H1 (cell line): ENCODE results near the gene SOD2. TPM values are rescaled to one million over a fixed set of nuclear protein-coding genes. Genes with fewer than 3 reads are reported as not detected.
"Not testable (repeated sequence)": the region's sequence is repeated elsewhere in the genome, so short reads cannot be mapped to it uniquely, and the experiment has no call there.

Experiments used
- CTCF ChIA-PET: fragments of 300-600 bp; sonication (Branson Sonifier 250); formaldehyde crosslinking; loops from one replicate; lab custom pipeline; 2021; ENCODE audit not compliant: partially characterized antibody; lab: Charles Lee
- POLR2A ChIA-PET: fragments of 300-600 bp; sonication (Branson Sonifier 250); formaldehyde crosslinking; loops from one replicate; lab custom pipeline; 2021; ENCODE audit warnings: inconsistent platforms; ENCODE audit not compliant: partially characterized antibody; lab: Charles Lee
- DNase-seq, 2 experiments: peaks; one replicate each; pipeline versions ENCODE4 v3.0.0 to v3.0.0-alpha.2; 2010 to 2022; ENCODE audit warnings: low spot score in 2 of 2, low read depth in 1 of 2, mixed read lengths in 1 of 2
- FAIRE-seq: peaks from 2 replicates; lab custom pipeline; 2011; peaks lifted over from hg19 to GRCh38; lab: Jason Lieb, UNC
- H2AFZ ChIP-seq: 2 replicates; pipeline ENCODE4 v1.8.1; 2012; ENCODE audit warnings: low read length, inconsistent platforms
- H2AK5ac ChIP-seq: 2 replicates; pipeline ENCODE4 v1.6.1; 2013; ENCODE audit warnings: low read depth, low read length
- H2BK120ac ChIP-seq: replicated peaks from 2 replicates; pipeline ENCODE3; 2013; ENCODE audit warnings: low read depth, low read length, inconsistent platforms
- H2BK12ac ChIP-seq: 2 replicates; pipeline ENCODE4 v1.6.1; 2013; ENCODE audit warnings: low read depth, low read length
- H2BK15ac ChIP-seq: 2 replicates; pipeline ENCODE4 v1.6.1; 2013; ENCODE audit warnings: low read length
- H2BK20ac ChIP-seq: 2 replicates; pipeline ENCODE4 v1.6.1; 2013; ENCODE audit warnings: low read length
- H2BK5ac ChIP-seq: 2 replicates; pipeline ENCODE4 v1.6.1; 2013; ENCODE audit warnings: low read depth, low read length
- H3K14ac ChIP-seq: 2 replicates; pipeline ENCODE4 v1.6.1; 2013; ENCODE audit warnings: inconsistent platforms; ENCODE audit not compliant: insufficient read length
- H3K18ac ChIP-seq: 2 replicates; pipeline ENCODE4 v1.6.1; 2013; ENCODE audit warnings: low read length; ENCODE audit errors: extremely low read depth
- H3K23ac ChIP-seq: 2 replicates; pipeline ENCODE4 v1.6.1; 2013; ENCODE audit warnings: inconsistent platforms; ENCODE audit not compliant: insufficient read length
- H3K23me2 ChIP-seq: 2 replicates; pipeline ENCODE4 v1.6.1; 2013; ENCODE audit warnings: low read depth, low read length
- H3K27ac ChIP-seq: 2 replicates; pipeline ENCODE4 v1.6.1; 2011; ENCODE audit warnings: low read depth, low read length, inconsistent platforms
- H3K27me3 ChIP-seq, 4 experiments: replicated peaks in 1 of 4; 1 replicate in 1 of 4; 2 replicates in 3 of 4; pipeline versions ENCODE4 v1.6.1 to v1.8.1; 2011 to 2013; ENCODE audit warnings: low read length in 3 of 4, mild to moderate bottlenecking in 3 of 4, inconsistent platforms in 2 of 4, mixed read lengths in 2 of 4, moderate library complexity in 1 of 4; ENCODE audit not compliant: control insufficient read depth in 3 of 4, insufficient read depth in 3 of 4; ENCODE audit errors: extremely low read depth in 1 of 4
- H3K36me3 ChIP-seq, 4 experiments: 2 replicates each; pipeline versions ENCODE4 v1.6.1 to v1.8.1; 2011 to 2013; ENCODE audit warnings: mild to moderate bottlenecking in 4 of 4, low read length in 3 of 4, moderate library complexity in 2 of 4, control low read depth in 1 of 4, inconsistent platforms in 1 of 4; ENCODE audit not compliant: insufficient read depth in 4 of 4, control insufficient read depth in 2 of 4
- H3K4ac ChIP-seq: replicated peaks from 2 replicates; pipeline ENCODE3; 2013; ENCODE audit warnings: low read length, low read depth, mixed read lengths, inconsistent platforms; ENCODE audit not compliant: insufficient read length
- H3K4me1 ChIP-seq, 4 experiments: replicated peaks in 1 of 4; 1 replicate in 1 of 4; 2 replicates in 3 of 4; pipeline versions ENCODE4 v1.6.1 to v1.8.1; 2011 to 2013; ENCODE audit warnings: low read length in 3 of 4, inconsistent platforms in 2 of 4, mixed read lengths in 1 of 4; ENCODE audit not compliant: insufficient read depth in 4 of 4, control insufficient read depth in 3 of 4
- H3K4me2 ChIP-seq, 2 experiments: 2 replicates each; pipeline versions ENCODE4 v1.6.1 to v1.8.1; 2011 to 2013; ENCODE audit warnings: low read depth in 2 of 2, low read length in 2 of 2, control low read depth in 1 of 2, inconsistent platforms in 1 of 2, mild to moderate bottlenecking in 1 of 2; ENCODE audit not compliant: insufficient read depth in 1 of 2
- H3K4me3 ChIP-seq, 4 experiments: fragments of 200-600, 300-600 bp in 1 of 4; sonication (generic), shearing (Covaris generic), sonication (Bioruptor Twin) in 1 of 4; 2 replicates each; pipeline versions ENCODE4 v1.5.1 to v1.8.1; 2011 to 2016; ENCODE audit warnings: low read length in 4 of 4, low read depth in 3 of 4, control low read depth in 2 of 4, inconsistent platforms in 2 of 4, mild to moderate bottlenecking in 2 of 4, mixed read lengths in 1 of 4, moderate library complexity in 1 of 4; ENCODE audit not compliant: insufficient read depth in 2 of 4; ENCODE audit errors: extremely low read depth in 1 of 4
- H3K56ac ChIP-seq: replicated peaks from 2 replicates; pipeline ENCODE3; 2013; ENCODE audit warnings: low read depth, mild to moderate bottlenecking, mixed read lengths, low read length, inconsistent platforms; ENCODE audit not compliant: insufficient read length
- H3K79me1 ChIP-seq: 2 replicates; pipeline ENCODE4 v1.6.1; 2013; ENCODE audit warnings: low read depth, low read length, control low read depth
- H3K79me2 ChIP-seq, 2 experiments: 2 replicates each; pipeline versions ENCODE4 v1.6.1 to v1.8.1; 2012 to 2013; ENCODE audit warnings: low read length in 2 of 2, mild to moderate bottlenecking in 2 of 2, inconsistent platforms in 1 of 2; ENCODE audit not compliant: insufficient read depth in 2 of 2, control insufficient read depth in 1 of 2
- H3K9ac ChIP-seq, 4 experiments: replicated peaks in 1 of 4; 1 replicate in 1 of 4; 2 replicates in 3 of 4; pipeline versions ENCODE4 v1.6.1 to v1.8.1; 2011 to 2013; ENCODE audit warnings: low read depth in 3 of 4, low read length in 3 of 4, control low read depth in 2 of 4, mild to moderate bottlenecking in 2 of 4, moderate library complexity in 2 of 4, inconsistent platforms in 1 of 4; ENCODE audit errors: extremely low read depth in 1 of 4
- H3K9me3 ChIP-seq, 2 experiments: 2 replicates each; pipeline versions ENCODE4 v1.6.1 to v1.8.1; 2012 to 2013; ENCODE audit warnings: mild to moderate bottlenecking in 2 of 2, moderate library complexity in 2 of 2, control low read depth in 1 of 2, inconsistent platforms in 1 of 2, low read depth in 1 of 2, low read length in 1 of 2, mixed read lengths in 1 of 2; ENCODE audit not compliant: insufficient read depth in 2 of 2
- H4K20me1 ChIP-seq, 2 experiments: replicated peaks in 1 of 2; 2 replicates each; pipeline versions ENCODE3 to v1.8.1; 2011 to 2013; ENCODE audit warnings: inconsistent platforms in 2 of 2, low read length in 2 of 2, mild to moderate bottlenecking in 1 of 2; ENCODE audit not compliant: insufficient read depth in 2 of 2, control insufficient read depth in 1 of 2
- H4K5ac ChIP-seq: 2 replicates; pipeline ENCODE4 v1.6.1; 2013; ENCODE audit warnings: low read length, low read depth, mixed read lengths, inconsistent platforms; ENCODE audit not compliant: insufficient read length
- H4K8ac ChIP-seq: 2 replicates; pipeline ENCODE4 v1.8.0; 2013; ENCODE audit warnings: mild to moderate bottlenecking, moderate library complexity, low read length, inconsistent platforms; ENCODE audit not compliant: insufficient read depth; ENCODE audit errors: extremely low read depth
- H4K91ac ChIP-seq: replicated peaks from 2 replicates; pipeline ENCODE3; 2013; ENCODE audit warnings: low read length, mixed read lengths, inconsistent platforms; ENCODE audit not compliant: insufficient read length
- WGBS, 2 experiments: shearing (Covaris generic) in 1 of 2; methylation state at CpG; one replicate each; pipeline versions ENCODE4 v1.1.6 to v1.1.7; 2013 to 2015; ENCODE audit warnings: low lambda C conversion rate in 2 of 2, mixed read lengths in 2 of 2, inconsistent platforms in 1 of 2, low coverage in 1 of 2, missing lambda C conversion rate in 1 of 2; ENCODE audit not compliant: insufficient replicate concordance in 2 of 2, insufficient coverage in 1 of 2, insufficient read length in 1 of 2; ENCODE audit errors: extremely low coverage in 1 of 2, missing lambda C conversion rate in 1 of 2; 5-methylcytosine and 5-hydroxymethylcytosine counted together
- polyA plus RNA-seq, 7 experiments: library from polyadenylated mRNA; depleted of rRNA in 3 of 7; stranded (reverse) in 5 of 7; unstranded in 2 of 7; fragments of >200 nt in 5 of 7; fragments of 200-250 nt in 2 of 7; gene quantifications; 1 replicate in 5 of 7; 2 replicates in 1 of 7; 4 replicates in 1 of 7; pipeline versions ENCODE4 v1.2.1 to v1.2.3, GENCODE V29; 2011 to 2013; ENCODE audit warnings: missing spikeins in 2 of 7, mixed read lengths in 2 of 7
- total RNA-seq: library from RNA; stranded (reverse); fragmentation: NEBNext Ultra II Directional; extraction: Animal tissue kit (Norgen Biotek cat#: 25700); gene quantifications from 2 replicates; pipeline ENCODE4 v1.2.1, GENCODE V29; 2021

Gene SOD2
- total and polyA plus RNA-seq, 2 of the 8 experiments (the other 6 are each of a cell fraction or from before 2014, with no cell fraction given): 31.1 to 88.7 TPM

GRCh38 chr6:159721981-159722380 lies 28.9 kb upstream of the SOD2 start:
- not testable (repeated sequence) for H2AK5ac ChIP-seq, H2BK15ac ChIP-seq, H3K4me1 ChIP-seq, H3K4ac ChIP-seq, H2AFZ ChIP-seq, H3K56ac ChIP-seq, H4K8ac ChIP-seq, H4K5ac ChIP-seq, H3K27me3 ChIP-seq, H4K91ac ChIP-seq, H3K9me3 ChIP-seq, H4K20me1 ChIP-seq, H3K36me3 ChIP-seq, H2BK5ac ChIP-seq, H3K23ac ChIP-seq, H3K14ac ChIP-seq, FAIRE-seq, H3K23me2 ChIP-seq, H3K4me3 ChIP-seq, H2BK120ac ChIP-seq, H3K18ac ChIP-seq, DNase-seq, H3K9ac ChIP-seq, H3K27ac ChIP-seq, H3K79me1 ChIP-seq, H2BK20ac ChIP-seq, H2BK12ac ChIP-seq, H3K4me2 ChIP-seq
- 100% methylated on average over 3 of the region's 3 CpGs; no CpG with 5 or more reads in 1 of the 2 experiments for WGBS, 2 experiments
- ChIA-PET POLR2A (interaction anchor here (4.0 kb wide), 1 partner anchor 29 kb away, joined by 21 read pairs; the partner anchor contains the start of gene SOD2), CTCF (interaction anchor here (0.6 kb wide), 1 partner anchor 534 kb away, joined by 5 read pairs; no protein-coding TSS in a partner anchor)
- peaks cover 0 to 53% of the 10 kb centered on the region in 2 experiments; a peak in 3 of 4 replicates for H3K79me2 ChIP-seq
